H9 (cell line): ENCODE measurements around the gene KIF21B. TPM values are rescaled to one million over a fixed set of nuclear protein-coding genes. Genes with fewer than 3 reads are reported as not detected.

Source experiments
- DNase-seq: peaks from one replicate; pipeline ENCODE4 v3.0.0-alpha.2; 2017
- H2AFZ ChIP-seq: one replicate; pipeline ENCODE4 v1.6.1; 2013; ENCODE audit warnings: mild to moderate bottlenecking, low read length, control low read depth, moderate library complexity
- H2AK5ac ChIP-seq: 2 replicates; pipeline ENCODE4 v1.6.1; 2013; ENCODE audit warnings: low read length, control low read depth, mixed read lengths; ENCODE audit not compliant: insufficient read length
- H2BK120ac ChIP-seq: one replicate; pipeline ENCODE4 v1.6.1; 2013; ENCODE audit warnings: low read depth, mild to moderate bottlenecking, low read length, control low read depth, inconsistent platforms; ENCODE audit not compliant: poor library complexity, severe bottlenecking
- H2BK12ac ChIP-seq: 2 replicates; pipeline ENCODE4 v1.6.1; 2013; ENCODE audit warnings: low read length, control low read depth, mixed read lengths, low read depth; ENCODE audit not compliant: insufficient read length
- H2BK15ac ChIP-seq: 2 replicates; pipeline ENCODE4 v1.6.1; 2013; ENCODE audit warnings: low read depth, low read length, control low read depth
- H2BK20ac ChIP-seq: one replicate; pipeline ENCODE4 v1.6.1; 2013; ENCODE audit warnings: low read depth, mild to moderate bottlenecking, low read length, control low read depth, inconsistent platforms; ENCODE audit not compliant: poor library complexity, severe bottlenecking
- H2BK5ac ChIP-seq: 2 replicates; pipeline ENCODE4 v1.6.1; 2013; ENCODE audit warnings: low read length, control low read depth, mixed read lengths; ENCODE audit not compliant: insufficient read length
- H3K14ac ChIP-seq: 2 replicates; pipeline ENCODE4 v1.6.1; 2013; ENCODE audit warnings: low read length, control low read depth; ENCODE audit not compliant: insufficient read depth
- H3K18ac ChIP-seq: 2 replicates; pipeline ENCODE4 v1.6.1; 2013; ENCODE audit warnings: low read depth, mild to moderate bottlenecking, mixed read lengths, low read length, control low read depth; ENCODE audit not compliant: insufficient read length
- H3K23ac ChIP-seq: 2 replicates; pipeline ENCODE4 v1.6.1; 2013; ENCODE audit warnings: low read length, control low read depth, mixed read lengths, low read depth; ENCODE audit not compliant: insufficient read length
- H3K23me2 ChIP-seq: 2 replicates; pipeline ENCODE4 v1.6.1; 2013; ENCODE audit warnings: low read depth, mild to moderate bottlenecking, mixed read lengths, low read length, control low read depth; ENCODE audit not compliant: insufficient read length, poor library complexity, severe bottlenecking
- H3K27ac ChIP-seq: 2 replicates; pipeline ENCODE4 v1.5.1; 2013; ENCODE audit warnings: low read length, control low read depth, mixed read lengths, low read depth; ENCODE audit not compliant: insufficient read length
- H3K27me3 ChIP-seq: 2 replicates; pipeline ENCODE4 v1.6.1; 2013; ENCODE audit warnings: low read length, control low read depth, inconsistent platforms; ENCODE audit not compliant: insufficient read depth
- H3K4ac ChIP-seq: 2 replicates; pipeline ENCODE4 v1.6.1; 2013; ENCODE audit warnings: low read depth, mild to moderate bottlenecking, control low read depth, inconsistent platforms, low read length, moderate library complexity
- H3K4me1 ChIP-seq: 2 replicates; pipeline ENCODE4 v1.6.1; 2013; ENCODE audit warnings: low read length, control low read depth, inconsistent platforms; ENCODE audit not compliant: insufficient read depth
- H3K4me2 ChIP-seq: 2 replicates; pipeline ENCODE4 v1.6.1; 2013; ENCODE audit warnings: low read length, control low read depth, mixed read lengths; ENCODE audit not compliant: insufficient read length, insufficient read depth
- H3K56ac ChIP-seq: 2 replicates; pipeline ENCODE4 v1.6.1; 2013; ENCODE audit warnings: low read depth, mild to moderate bottlenecking, mixed read lengths, low read length, control low read depth; ENCODE audit not compliant: insufficient read length
- H3K79me1 ChIP-seq: 2 replicates; pipeline ENCODE4 v1.6.1; 2013; ENCODE audit warnings: low read depth, mild to moderate bottlenecking, moderate library complexity, low read length, control low read depth, inconsistent platforms; ENCODE audit not compliant: insufficient read depth, poor library complexity, severe bottlenecking
- H3K79me2 ChIP-seq: 2 replicates; pipeline ENCODE4 v1.6.1; 2013; ENCODE audit warnings: low read length, control low read depth, inconsistent platforms; ENCODE audit not compliant: insufficient read depth
- H3K9ac ChIP-seq: 2 replicates; pipeline ENCODE4 v1.6.1; 2013; ENCODE audit warnings: low read length, control low read depth, mixed read lengths; ENCODE audit not compliant: insufficient read length; ENCODE audit errors: extremely low read depth
- H3K9me3 ChIP-seq: one replicate; pipeline ENCODE4 v1.6.1; 2013; ENCODE audit warnings: low read depth, low read length, inconsistent platforms; ENCODE audit not compliant: control insufficient read depth
- H3T11ph ChIP-seq: one replicate; pipeline ENCODE4 v1.6.1; 2013; ENCODE audit warnings: mild to moderate bottlenecking, low read length, control low read depth, inconsistent platforms
- H4K20me1 ChIP-seq: one replicate; pipeline ENCODE4 v1.6.1; 2013; ENCODE audit not compliant: control insufficient read depth, insufficient read length, insufficient read depth
- H4K5ac ChIP-seq: 2 replicates; pipeline ENCODE4 v1.6.1; 2013; ENCODE audit warnings: low read depth, mild to moderate bottlenecking, mixed read lengths, low read length, control low read depth; ENCODE audit not compliant: insufficient read length
- H4K8ac ChIP-seq: replicated peaks from 2 replicates; pipeline ENCODE4 v1.6.1; 2013; ENCODE audit warnings: low read length, control low read depth, mixed read lengths, low read depth; ENCODE audit not compliant: insufficient read length
- H4K91ac ChIP-seq: 2 replicates; pipeline ENCODE4 v1.6.1; 2013; ENCODE audit warnings: low read depth, mild to moderate bottlenecking, moderate library complexity, mixed read lengths, low read length, control low read depth; ENCODE audit not compliant: insufficient read length
- H3K27ac Mint-ChIP-seq, 3 experiments: 2 replicates in 2 of 3; 3 replicates in 1 of 3; pipeline ENCODE4 v1.8.0; 2020 to 2021; ENCODE audit warnings: mixed read lengths in 3 of 3, mild to moderate bottlenecking in 1 of 3, moderate library complexity in 1 of 3
- H3K27me3 Mint-ChIP-seq: 2 replicates; pipeline ENCODE4 v1.8.0; 2021; ENCODE audit warnings: low read depth, mild to moderate bottlenecking, moderate library complexity, mixed read lengths
- H3K36me3 Mint-ChIP-seq, 3 experiments: 2 replicates in 2 of 3; 3 replicates in 1 of 3; pipeline ENCODE4 v1.8.0; 2020 to 2021; ENCODE audit warnings: low read depth in 3 of 3, mixed read lengths in 3 of 3; ENCODE audit not compliant: insufficient read depth in 1 of 3
- H3K4me1 Mint-ChIP-seq, 2 experiments: 2 replicates each; pipeline ENCODE4 v1.8.0; 2020; ENCODE audit warnings: mixed read lengths in 2 of 2
- H3K4me3 Mint-ChIP-seq, 2 experiments: 2 replicates in 1 of 2; 3 replicates in 1 of 2; pipeline ENCODE4 v1.8.0; 2020 to 2021; ENCODE audit warnings: mild to moderate bottlenecking in 2 of 2, mixed read lengths in 2 of 2, moderate library complexity in 1 of 2
- H3K9me3 Mint-ChIP-seq, 2 experiments: 2 replicates in 1 of 2; 3 replicates in 1 of 2; pipeline ENCODE4 v1.8.0; 2020; ENCODE audit warnings: mild to moderate bottlenecking in 2 of 2, mixed read lengths in 2 of 2, moderate library complexity in 1 of 2
- WGBS: extraction: QIAGEN DNeasy Blood & Tissue Kit; methylation state at CpG from one replicate; pipeline ENCODE4 v1.1.7; 2013; ENCODE audit warnings: missing lambda C conversion rate, low lambda C conversion rate, mixed read lengths; ENCODE audit not compliant: insufficient read length; ENCODE audit errors: extremely low coverage; 5-methylcytosine and 5-hydroxymethylcytosine counted together
- total RNA-seq: library from RNA; stranded (reverse); gene quantifications from 2 replicates; pipeline ENCODE4 v1.2.1, GENCODE V29; 2021
- TF ChIP-seq, protein P1 (sequence below): fragments of 200-600 bp; sonication (generic); conservative IDR thresholded peaks from 3 replicates; pipeline ENCODE4 v1.8.0; 2021; ENCODE audit warnings: antibody characterized with exemption, mild to moderate bottlenecking

KIF21B gene
- total RNA-seq, 1 experiment from 2014 or later, result 7.5 TPM

DNA sequence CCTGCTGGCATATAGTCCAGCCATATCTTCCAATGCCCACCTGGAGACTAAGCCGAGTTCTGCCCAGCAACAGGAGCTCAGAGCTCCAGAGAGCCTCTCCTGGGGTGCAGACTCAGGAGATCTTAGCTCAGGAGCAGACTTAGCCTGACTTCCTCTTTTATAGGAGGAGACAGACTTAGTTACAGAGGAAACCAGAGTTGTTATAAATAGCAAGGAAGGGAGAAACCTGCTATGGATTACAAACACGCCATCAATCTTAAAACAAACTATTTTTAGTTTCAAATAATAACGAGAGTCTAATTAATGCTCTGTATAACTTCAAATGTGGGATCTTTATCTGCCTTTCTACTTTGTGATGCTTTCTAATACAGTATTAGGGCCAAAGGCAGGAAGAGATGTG lies 3.3 kb upstream of the KIF21B start:
- Histone ChIP-seq H3K27me3 (no peaks in the 10 kb centered on the region), H3K23me2 (peaks cover 14% of the 10 kb centered on the region), H2BK20ac (no peak overlapping the region), H4K5ac (no peak overlapping the region), H3K9ac (no peak overlapping the region), H3T11ph (no peak overlapping the region), H3K79me2 (no peaks in the 10 kb centered on the region), H3K4ac (no peak overlapping the region), H2BK12ac (no peak overlapping the region), H3K4me2 (no peak overlapping the region), H4K91ac (no peak overlapping the region), H3K9me3 (no peaks in the 10 kb centered on the region), H2AFZ (no peak overlapping the region), H3K79me1 (no peaks in the 10 kb centered on the region), H2BK120ac (no peak overlapping the region), H3K18ac (no peak overlapping the region), H3K23ac (no peak overlapping the region), H3K56ac (no peak overlapping the region), H3K27ac (no peak overlapping the region), H3K14ac (no peak overlapping the region), H4K8ac (no peak overlapping the region), H2AK5ac (no peak overlapping the region), H2BK15ac (no peak overlapping the region), H4K20me1 (no peaks in the 10 kb centered on the region), H3K4me1 (peaks cover 12% of the 10 kb centered on the region), H2BK5ac (no peak overlapping the region)
- H3K4me1 Mint-ChIP-seq, result peaks cover 34 to 35% of the 10 kb centered on the region in 2 experiments
- no peak for DNase-seq
- no CpG with 5 or more reads among the region's 3 CpGs for whole genome bisulfite sequencing
- H3K27ac Mint-ChIP-seq, result no peak overlapping the region
- H3K36me3 Mint-ChIP-seq, result peaks cover 0 to 11% (median 0%) of the 10 kb centered on the region in 3 experiments; a peak in 2 of 7 replicates
- no peak overlapping the region; a peak in 1 of 5 replicates for H3K4me3 Mint-ChIP-seq
- TF ChIP-seq, protein P1, sequence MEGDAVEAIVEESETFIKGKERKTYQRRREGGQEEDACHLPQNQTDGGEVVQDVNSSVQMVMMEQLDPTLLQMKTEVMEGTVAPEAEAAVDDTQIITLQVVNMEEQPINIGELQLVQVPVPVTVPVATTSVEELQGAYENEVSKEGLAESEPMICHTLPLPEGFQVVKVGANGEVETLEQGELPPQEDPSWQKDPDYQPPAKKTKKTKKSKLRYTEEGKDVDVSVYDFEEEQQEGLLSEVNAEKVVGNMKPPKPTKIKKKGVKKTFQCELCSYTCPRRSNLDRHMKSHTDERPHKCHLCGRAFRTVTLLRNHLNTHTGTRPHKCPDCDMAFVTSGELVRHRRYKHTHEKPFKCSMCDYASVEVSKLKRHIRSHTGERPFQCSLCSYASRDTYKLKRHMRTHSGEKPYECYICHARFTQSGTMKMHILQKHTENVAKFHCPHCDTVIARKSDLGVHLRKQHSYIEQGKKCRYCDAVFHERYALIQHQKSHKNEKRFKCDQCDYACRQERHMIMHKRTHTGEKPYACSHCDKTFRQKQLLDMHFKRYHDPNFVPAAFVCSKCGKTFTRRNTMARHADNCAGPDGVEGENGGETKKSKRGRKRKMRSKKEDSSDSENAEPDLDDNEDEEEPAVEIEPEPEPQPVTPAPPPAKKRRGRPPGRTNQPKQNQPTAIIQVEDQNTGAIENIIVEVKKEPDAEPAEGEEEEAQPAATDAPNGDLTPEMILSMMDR, result no peak
- peaks cover 12% of the 10 kb centered on the region for H3K27me3 Mint-ChIP-seq
- no peaks in the 10 kb centered on the region for H3K9me3 Mint-ChIP-seq
